ENCODE data around the gene CCT3. TPM values are rescaled to one million over a fixed set of nuclear protein-coding genes. Genes with fewer than 3 reads are reported as not detected.

The CCT3 gene
- total RNA-seq, 1 donor from 2014 or later, result 186 TPM

DNA sequence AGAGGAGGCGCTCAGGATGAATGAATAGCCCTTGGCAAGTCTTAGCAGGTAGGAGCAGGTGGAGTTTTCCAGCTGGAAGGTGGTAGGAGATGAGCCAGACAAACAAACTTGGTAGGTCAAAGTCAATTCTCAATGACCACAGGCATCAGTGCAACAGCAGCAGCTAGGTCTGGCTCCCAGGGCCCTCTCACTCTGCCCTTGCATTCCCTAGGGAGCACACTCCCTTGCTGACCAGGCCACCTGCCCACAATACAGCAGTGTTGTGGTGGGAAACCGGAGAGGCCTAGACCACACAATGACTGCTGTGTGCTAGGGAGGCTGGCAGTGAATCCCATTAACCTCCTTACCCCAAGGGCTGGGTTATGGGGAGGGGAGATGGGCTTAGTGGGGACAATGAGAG lies 77.2 kb downstream of the CCT3 start:
- Histone ChIP-seq H3K36me3 (peaks cover 3 to 89% of the 10 kb centered on the region in 2 donors), H3K4me1 (no peaks in the 10 kb centered on the region), H3K27me3 (no peaks in the 10 kb centered on the region), H3K9me3 (no peaks in the 10 kb centered on the region), H3K27ac (no peak overlapping the region), H3K4me3 (no peak overlapping the region)
- TF ChIP-seq POLR2A (IDR thresholded peaks at IDR 0.05) (no peak), POLR2AphosphoS5 (IDR thresholded peaks at IDR 0.05; ENCODE audit: insufficient read depth in 1 of 2, low read depth in 1 of 2) (no peak)
- TF ChIP-seq, protein P1, sequence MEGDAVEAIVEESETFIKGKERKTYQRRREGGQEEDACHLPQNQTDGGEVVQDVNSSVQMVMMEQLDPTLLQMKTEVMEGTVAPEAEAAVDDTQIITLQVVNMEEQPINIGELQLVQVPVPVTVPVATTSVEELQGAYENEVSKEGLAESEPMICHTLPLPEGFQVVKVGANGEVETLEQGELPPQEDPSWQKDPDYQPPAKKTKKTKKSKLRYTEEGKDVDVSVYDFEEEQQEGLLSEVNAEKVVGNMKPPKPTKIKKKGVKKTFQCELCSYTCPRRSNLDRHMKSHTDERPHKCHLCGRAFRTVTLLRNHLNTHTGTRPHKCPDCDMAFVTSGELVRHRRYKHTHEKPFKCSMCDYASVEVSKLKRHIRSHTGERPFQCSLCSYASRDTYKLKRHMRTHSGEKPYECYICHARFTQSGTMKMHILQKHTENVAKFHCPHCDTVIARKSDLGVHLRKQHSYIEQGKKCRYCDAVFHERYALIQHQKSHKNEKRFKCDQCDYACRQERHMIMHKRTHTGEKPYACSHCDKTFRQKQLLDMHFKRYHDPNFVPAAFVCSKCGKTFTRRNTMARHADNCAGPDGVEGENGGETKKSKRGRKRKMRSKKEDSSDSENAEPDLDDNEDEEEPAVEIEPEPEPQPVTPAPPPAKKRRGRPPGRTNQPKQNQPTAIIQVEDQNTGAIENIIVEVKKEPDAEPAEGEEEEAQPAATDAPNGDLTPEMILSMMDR (IDR thresholded peaks at IDR 0.05), result no peak
- intact Hi-C loops (cut with DNase I), result no loop called here
- no peak for DNase-seq (ENCODE audit: extremely low spot score in 2 of 2)

DNA sequence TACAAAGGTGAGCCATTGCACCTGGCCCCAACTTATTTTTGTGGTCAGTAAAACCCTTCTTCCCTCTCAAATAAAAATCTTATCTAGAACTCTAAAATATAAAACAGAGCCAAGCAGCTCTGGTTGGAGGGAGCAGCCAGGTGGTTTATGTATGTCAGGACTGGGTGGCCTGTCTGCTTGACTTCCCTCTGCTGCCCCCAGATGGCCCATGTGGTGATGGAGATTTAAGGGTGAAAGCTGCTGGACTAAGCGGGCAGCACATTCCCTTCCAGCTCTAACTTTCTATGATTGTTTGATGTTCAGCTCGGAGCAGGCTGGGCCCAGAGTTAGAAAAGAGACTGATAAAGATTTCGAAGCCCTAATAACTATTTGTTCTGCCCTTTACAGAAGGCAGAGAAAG lies 78.3 kb downstream of the CCT3 start:
- Histone ChIP-seq H3K27me3 (no peaks in the 10 kb centered on the region), H3K36me3 (peaks cover 3 to 89% of the 10 kb centered on the region in 2 donors)
- intact Hi-C loops (cut with DNase I), result no loop called here

More for the DNA sequence above, 78.3 kb downstream of the CCT3 start:
- no peaks in the 10 kb centered on the region for H3K9me3 ChIP-seq
- no peak overlapping the region for H3K27ac ChIP-seq
- no peak for TF ChIP-seq POLR2AphosphoS5 (IDR thresholded peaks at IDR 0.05; ENCODE audit: insufficient read depth in 1 of 2, low read depth in 1 of 2)
- no peak for TF ChIP-seq POLR2A (IDR thresholded peaks at IDR 0.05)
- TF ChIP-seq, protein P1 (IDR thresholded peaks at IDR 0.05), result no peak
- no peaks in the 10 kb centered on the region for H3K4me1 ChIP-seq
- H3K4me3 ChIP-seq, result no peak overlapping the region
- no peak for DNase-seq (ENCODE audit: extremely low spot score in 2 of 2)

Other genes starting within 250 kb of the CCT3 start
- 436 TPM for gene LMNA, start 223.6 kb downstream of the CCT3 start, total RNA-seq
- 18.7 TPM for gene SEMA4A, start 184.7 kb downstream of the CCT3 start, total RNA-seq
- gene SLC25A44, start 144.2 kb downstream of the CCT3 start, total RNA-seq, result 14.0 TPM
- gene PMF1, start 125.3 kb downstream of the CCT3 start, total RNA-seq, result 44.7 TPM
- not detected for gene BGLAP, start 96.1 kb downstream of the CCT3 start, total RNA-seq
- gene PAQR6, start 90.2 kb downstream of the CCT3 start, total RNA-seq, result 2.0 TPM
- gene SMG5, start 55.5 kb downstream of the CCT3 start, total RNA-seq, result 57.7 TPM
- 27.3 TPM for gene TMEM79, start 54.0 kb downstream of the CCT3 start, total RNA-seq
- gene GLMP, start 42.6 kb downstream of the CCT3 start, total RNA-seq, result 36.1 TPM
- gene VHLL, start 39.0 kb downstream of the CCT3 start, total RNA-seq, result not detected
- not detected for gene TSACC, start 234 bp upstream of the CCT3 start, total RNA-seq
- not detected for gene RHBG, start 30.9 kb upstream of the CCT3 start, total RNA-seq
- 33.9 TPM for gene MEF2D, start 162.5 kb upstream of the CCT3 start, total RNA-seq
- 2.9 TPM for gene IQGAP3, start 234.3 kb upstream of the CCT3 start, total RNA-seq
- not detected for gene TTC24, start 241.4 kb upstream of the CCT3 start, total RNA-seq

Measured in vagina (tissue), 2 donors.